SK-N-SH treated with all-trans-retinoic acid at 6 μM for 48 hours (cell line): Measurements from ENCODE around the gene ARHGEF12.

Source experiments
- ATAC-seq: fragments of 200-7000 bp; cut with Tn5 transposase; 3 replicates; pipeline ENCODE4 v1.9.1; 2020; ENCODE audit warnings: mild to moderate bottlenecking, moderate library complexity
- ARNTL ChIP-seq: fragments of 450-650 bp; formaldehyde crosslinking; IDR thresholded peaks from 2 replicates; pipeline ENCODE4 v1.5.0; 2020; ENCODE audit warnings: low read depth, mild to moderate bottlenecking, moderate library complexity, borderline replicate concordance
- BACH2 ChIP-seq: fragments of 250-450 bp; sonication (Bioruptor Pico); IDR thresholded peaks from 2 replicates; pipeline ENCODE4 v1.9.0; 2021; ENCODE audit warnings: mild to moderate bottlenecking, borderline replicate concordance
- CREB5 ChIP-seq: fragments of 250-450 bp; sonication (Bioruptor Pico); IDR thresholded peaks from 2 replicates; pipeline ENCODE4 v1.5.1; 2020; ENCODE audit warnings: low read depth, mild to moderate bottlenecking, moderate library complexity
- CSDC2 ChIP-seq: fragments of 250-450 bp; sonication (Bioruptor Pico); IDR thresholded peaks from 2 replicates; pipeline ENCODE4 v1.5.0; 2020; ENCODE audit warnings: mild to moderate bottlenecking, moderate library complexity
- ESRRG ChIP-seq: fragments of 250-450 bp; sonication (Bioruptor Pico); IDR thresholded peaks from 2 replicates; pipeline ENCODE4 v1.6.1; 2021; ENCODE audit warnings: mild to moderate bottlenecking
- GLIS3 ChIP-seq: fragments of 250-450 bp; sonication (Bioruptor Pico); IDR thresholded peaks from 2 replicates; pipeline ENCODE4 v1.5.0; 2020; ENCODE audit warnings: mild to moderate bottlenecking, moderate library complexity
- ISL1 ChIP-seq: fragments of 250-450 bp; sonication (Bioruptor Pico); IDR thresholded peaks from 2 replicates; pipeline ENCODE4 v2.1.2; 2022; ENCODE audit warnings: mild to moderate bottlenecking, moderate library complexity
- OSR1 ChIP-seq: fragments of 250-450 bp; sonication (Bioruptor Pico); IDR thresholded peaks from 2 replicates; pipeline ENCODE4 v1.8.0; 2022; ENCODE audit warnings: moderate library complexity, mild to moderate bottlenecking, inconsistent platforms
- POU6F1 ChIP-seq: fragments of 250-450 bp; sonication (Bioruptor Pico); IDR thresholded peaks from 2 replicates; pipeline ENCODE4 v1.8.0; 2021; ENCODE audit warnings: low read depth, mild to moderate bottlenecking, moderate library complexity, borderline replicate concordance
- PPARA ChIP-seq: fragments of 250-450 bp; sonication (Bioruptor Pico); IDR thresholded peaks from 2 replicates; pipeline ENCODE4 v1.5.0; 2020; ENCODE audit warnings: mild to moderate bottlenecking, borderline replicate concordance
- RARB ChIP-seq: fragments of 250-450 bp; sonication (Bioruptor Pico); IDR thresholded peaks from 2 replicates; pipeline ENCODE4 v1.8.0; 2021; ENCODE audit warnings: mild to moderate bottlenecking, moderate library complexity
- SNAI2 ChIP-seq: fragments of 250-450 bp; sonication (Bioruptor Pico); IDR thresholded peaks from 2 replicates; pipeline ENCODE4 v1.5.0; 2020; ENCODE audit warnings: mild to moderate bottlenecking, moderate library complexity
- TCF4 ChIP-seq: fragments of 250-450 bp; sonication (Bioruptor Pico); IDR thresholded peaks from 2 replicates; pipeline ENCODE4 v1.8.0; 2021; ENCODE audit warnings: mild to moderate bottlenecking, moderate library complexity, borderline replicate concordance
- TOX ChIP-seq: fragments of 250-450 bp; sonication (Bioruptor Pico); IDR thresholded peaks from 2 replicates; pipeline ENCODE4 v1.8.0; 2021; ENCODE audit warnings: mild to moderate bottlenecking, moderate library complexity, borderline replicate concordance
- TSHZ2 ChIP-seq: fragments of 250-450 bp; sonication (Bioruptor Pico); IDR thresholded peaks from 2 replicates; pipeline ENCODE4 v1.5.0; 2020; ENCODE audit warnings: mild to moderate bottlenecking, moderate library complexity
- ZC3H10 ChIP-seq: fragments of 250-450 bp; sonication (Bioruptor Pico); IDR thresholded peaks from 2 replicates; pipeline ENCODE4 v1.5.1; 2021; ENCODE audit warnings: mild to moderate bottlenecking, moderate library complexity
- ZFP30 ChIP-seq: fragments of 450-650 bp; formaldehyde crosslinking; IDR thresholded peaks from 2 replicates; pipeline ENCODE4 v1.5.0; 2022; ENCODE audit warnings: mild to moderate bottlenecking, moderate library complexity
- ZNF565 ChIP-seq: fragments of 450-650 bp; formaldehyde crosslinking; conservative IDR thresholded peaks from 2 replicates; pipeline ENCODE4 v1.5.0; 2020; ENCODE audit warnings: low read depth, mild to moderate bottlenecking, moderate library complexity
- ZNF70 ChIP-seq: fragments of 450-650 bp; formaldehyde crosslinking; IDR thresholded peaks from 2 replicates; pipeline ENCODE4 v1.5.0; 2020; ENCODE audit warnings: mild to moderate bottlenecking, moderate library complexity
- ZNF8 ChIP-seq: fragments of 450-650 bp; formaldehyde crosslinking; IDR thresholded peaks from 2 replicates; pipeline ENCODE4 v1.5.0; 2020; ENCODE audit warnings: mild to moderate bottlenecking, moderate library complexity
- TF ChIP-seq, protein P1 (sequence below): fragments of 250-450 bp; sonication (Bioruptor Pico); IDR thresholded peaks from 2 replicates; pipeline ENCODE4 v1.5.1; 2021; ENCODE audit warnings: mild to moderate bottlenecking, moderate library complexity

Gene ARHGEF12

DNA sequence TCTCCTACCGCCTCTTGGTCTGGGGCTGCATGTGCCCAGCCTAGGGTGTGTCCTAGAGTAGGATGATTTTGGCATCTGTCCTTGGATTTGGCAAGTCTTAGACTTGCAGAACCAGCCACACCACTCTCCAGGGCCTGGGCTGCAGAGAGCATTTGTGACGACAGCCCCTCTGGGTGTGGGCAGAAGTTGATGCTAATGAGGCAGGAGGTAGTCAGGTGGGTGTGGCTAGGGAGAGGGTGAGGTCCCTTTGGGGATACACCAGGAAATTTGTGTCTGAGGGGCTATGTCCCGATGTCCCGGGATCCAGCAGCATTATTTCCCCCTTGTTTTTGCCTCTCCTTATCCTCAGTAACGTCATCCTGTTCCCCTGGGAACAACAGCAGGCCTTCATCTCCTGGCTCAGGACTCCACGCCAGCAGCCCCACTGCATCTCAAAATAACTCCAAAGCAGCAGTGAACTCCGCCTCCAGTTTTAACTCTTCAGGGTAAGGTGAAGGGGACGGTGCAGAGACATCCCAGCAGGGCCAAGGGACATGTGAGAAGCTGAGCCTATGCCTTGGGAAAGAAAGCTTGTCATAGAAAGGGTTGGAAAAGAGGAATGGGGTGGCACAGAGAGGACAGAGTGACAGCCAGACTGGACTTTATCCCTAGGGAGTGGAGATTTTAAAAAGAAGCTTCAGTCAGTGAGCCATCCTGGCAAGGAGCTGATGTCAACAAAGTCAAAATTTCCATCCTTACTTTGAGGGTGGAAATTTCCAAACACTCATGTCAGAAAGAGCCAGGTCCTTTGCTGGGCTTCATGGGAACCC is 19.1 kb upstream of the ARHGEF12 start:
- no peak for ATAC-seq
- TF ChIP-seq ZNF565 (CRISPR knock-in tag) (no peak), TOX (CRISPR knock-in tag) (no peak), ZC3H10 (no peak), ARNTL (CRISPR knock-in tag) (no peak), GLIS3 (no peak), BACH2 (CRISPR knock-in tag) (no peak), POU6F1 (CRISPR knock-in tag) (no peak), ZNF70 (CRISPR knock-in tag) (no peak), CREB5 (no peak), PPARA (CRISPR knock-in tag) (no peak), SNAI2 (CRISPR knock-in tag) (no peak), ZFP30 (no peak), TCF4 (CRISPR knock-in tag) (no peak), ESRRG (CRISPR knock-in tag) (no peak), RARB (no peak)

DNA sequence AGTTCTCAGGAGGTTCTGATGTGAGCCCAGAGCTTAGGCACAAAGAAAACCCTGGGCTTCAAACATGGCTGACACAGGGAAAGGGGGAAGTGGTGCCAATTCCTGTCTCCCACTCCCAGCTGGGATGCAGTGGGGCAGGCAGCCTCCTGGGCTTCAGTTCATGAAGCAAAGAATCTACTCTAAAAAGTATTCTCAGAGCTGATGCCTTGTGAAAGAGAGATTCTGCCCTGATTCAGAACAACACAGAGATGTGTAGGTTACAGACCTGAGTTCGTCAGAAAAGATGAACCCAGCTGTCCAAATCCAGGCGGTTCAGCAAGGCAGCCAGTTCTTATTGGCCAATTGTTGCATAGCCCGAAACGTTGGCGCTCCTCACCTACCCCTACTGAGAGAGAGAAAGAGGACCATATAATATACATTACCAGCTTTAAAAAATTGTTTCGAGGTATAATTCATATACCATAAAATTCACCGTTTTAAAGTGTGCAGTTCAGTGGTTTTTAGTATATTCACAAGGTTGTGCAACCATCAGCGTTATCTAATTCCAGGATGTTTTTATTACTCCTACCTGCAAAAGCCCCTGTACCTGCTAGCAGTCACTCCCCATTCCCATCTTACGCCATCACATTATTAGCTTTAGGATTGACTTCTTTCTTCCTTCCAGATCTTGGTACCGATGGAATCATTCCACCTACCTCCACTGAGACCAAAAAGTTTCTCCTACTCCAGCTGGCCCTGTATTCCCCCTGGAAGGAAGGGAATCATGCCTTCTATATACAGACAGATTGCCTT is 18.3 kb upstream of the ARHGEF12 start:
- TF ChIP-seq TSHZ2 (no peak), ZC3H10 (no peak), CSDC2 (CRISPR knock-in tag) (no peak), TOX (CRISPR knock-in tag) (no peak), ISL1 (CRISPR knock-in tag) (no peak), OSR1 (no peak), TCF4 (CRISPR knock-in tag) (no peak), ZFP30 (no peak), ESRRG (CRISPR knock-in tag) (no peak), ZNF8 (CRISPR knock-in tag) (no peak), POU6F1 (CRISPR knock-in tag) (no peak), ZNF70 (CRISPR knock-in tag) (no peak)
- TF ChIP-seq, protein P1, sequence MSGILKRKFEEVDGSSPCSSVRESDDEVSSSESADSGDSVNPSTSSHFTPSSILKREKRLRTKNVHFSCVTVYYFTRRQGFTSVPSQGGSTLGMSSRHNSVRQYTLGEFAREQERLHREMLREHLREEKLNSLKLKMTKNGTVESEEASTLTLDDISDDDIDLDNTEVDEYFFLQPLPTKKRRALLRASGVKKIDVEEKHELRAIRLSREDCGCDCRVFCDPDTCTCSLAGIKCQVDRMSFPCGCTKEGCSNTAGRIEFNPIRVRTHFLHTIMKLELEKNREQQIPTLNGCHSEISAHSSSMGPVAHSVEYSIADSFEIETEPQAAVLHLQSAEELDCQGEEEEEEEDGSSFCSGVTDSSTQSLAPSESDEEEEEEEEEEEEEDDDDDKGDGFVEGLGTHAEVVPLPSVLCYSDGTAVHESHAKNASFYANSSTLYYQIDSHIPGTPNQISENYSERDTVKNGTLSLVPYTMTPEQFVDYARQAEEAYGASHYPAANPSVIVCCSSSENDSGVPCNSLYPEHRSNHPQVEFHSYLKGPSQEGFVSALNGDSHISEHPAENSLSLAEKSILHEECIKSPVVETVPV (CRISPR knock-in tag): no peak
- ATAC-seq: no peak
